NCI-H446 treated with DMSO at 0.1 percent for 48 hours (cell line): ENCODE measurements around the gene GABRD.

Experiments
- DNase-seq: peaks from one replicate; lab custom pipeline; 2025; lab: John Stamatoyannopoulos, UW

The GABRD gene

GRCh38 chr1:1985375-1986050 lies 33.6 kb upstream of the GABRD start:
- DNase-seq, result no peak

DNA sequence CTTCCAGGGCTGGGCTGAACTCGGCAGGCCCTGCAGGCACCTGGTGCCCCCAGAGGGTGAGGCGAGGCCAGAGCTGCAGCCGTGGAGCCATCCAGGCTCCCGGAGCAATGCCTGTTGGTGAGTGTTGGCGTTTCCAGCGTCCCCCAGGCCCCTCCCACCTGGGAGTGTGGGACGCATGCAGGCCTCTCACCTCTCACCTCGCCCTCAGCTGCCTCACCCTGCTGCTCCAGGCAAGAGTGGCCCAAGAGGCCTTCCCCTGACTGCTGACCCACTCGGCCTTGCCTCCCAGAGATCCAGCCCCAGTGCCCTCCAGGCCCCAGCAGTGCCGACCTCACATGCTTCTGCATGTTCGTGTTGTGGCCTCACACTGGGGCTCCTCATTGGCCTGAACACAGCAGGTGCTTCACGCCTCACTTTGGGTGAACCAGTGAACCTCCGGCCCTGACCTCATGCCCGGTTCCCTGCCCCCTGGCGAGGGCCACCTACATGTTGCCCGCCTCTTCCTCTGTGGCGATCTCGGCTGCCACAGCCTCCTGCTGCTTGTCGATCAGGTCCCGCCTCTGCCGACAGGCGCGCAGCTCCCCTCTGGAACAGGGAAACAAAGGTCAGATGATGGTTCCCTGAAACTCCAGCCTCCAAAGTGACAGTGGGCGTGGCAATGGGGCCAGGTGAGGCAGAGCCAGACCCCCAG lies 32.5 kb upstream of the GABRD start:
- DNase-seq, result no peak

DNA sequence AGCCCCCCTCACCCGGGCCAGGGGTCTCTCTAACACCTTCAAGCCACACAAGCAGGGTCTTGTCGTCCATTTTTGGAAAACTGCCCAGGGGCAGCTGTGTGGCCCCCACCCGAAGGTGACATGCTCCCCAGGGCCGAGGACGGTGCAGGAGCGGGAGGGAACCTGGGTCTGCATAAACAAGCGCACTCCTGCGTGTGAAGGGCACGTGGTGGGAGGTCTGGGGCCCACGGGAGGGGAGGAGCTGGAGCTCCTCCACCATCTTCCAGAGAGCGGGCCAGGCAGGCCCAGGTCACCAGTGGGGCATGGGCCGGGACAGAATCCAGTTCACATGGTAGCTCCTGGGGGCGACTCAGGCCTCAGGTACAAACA lies 32.0 kb upstream of the GABRD start:
- DNase-seq, result no peak

DNA sequence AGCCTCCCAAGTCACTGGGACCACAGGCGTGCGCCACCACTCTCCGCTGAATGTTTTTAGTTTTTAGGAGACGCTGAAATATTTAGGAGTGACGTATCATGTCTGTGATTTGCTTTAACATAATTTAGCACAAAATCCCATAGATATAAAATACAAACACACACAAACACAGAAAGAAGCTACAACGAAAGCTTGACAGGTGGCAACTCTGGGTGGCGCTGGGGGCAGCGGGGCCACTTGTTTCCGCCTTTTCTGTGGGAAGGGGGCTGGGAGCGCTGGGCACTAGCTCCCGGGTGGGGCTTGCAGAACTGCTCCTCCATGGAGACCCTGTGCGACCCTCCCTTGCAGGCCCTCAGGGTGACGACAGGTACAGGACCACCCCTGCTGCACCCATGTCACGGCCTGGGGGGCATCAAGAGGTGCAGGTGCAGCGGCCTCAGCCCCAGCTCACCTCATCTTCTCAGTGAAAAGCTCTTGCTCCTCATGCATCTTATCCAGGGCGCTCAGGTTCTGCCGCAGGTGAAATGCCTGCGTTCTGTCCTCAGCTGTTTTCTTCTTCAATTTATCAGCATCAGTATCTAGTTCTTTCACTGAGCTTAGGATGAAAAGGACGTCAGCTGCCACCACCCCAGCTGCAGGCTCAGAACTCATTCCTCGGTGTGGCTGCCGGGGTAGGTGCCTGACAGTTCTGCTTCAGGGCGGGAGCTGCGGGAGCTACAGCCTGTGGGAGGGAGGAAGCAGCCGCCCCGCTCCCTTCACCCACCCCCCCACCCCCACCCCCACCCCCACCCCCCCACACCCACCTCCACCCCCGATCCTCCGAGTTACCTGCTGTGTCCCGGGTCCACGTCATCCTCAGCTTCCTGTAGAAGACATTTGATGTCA lies 30.8 kb upstream of the GABRD start:
- no peak for DNase-seq

- no peak for DNase-seq
Measured at GRCh38 chr1:1989102-1989542, 30.0 kb upstream of the GABRD start.

GRCh38 chr1:1989789-1990188 lies 29.4 kb upstream of the GABRD start:
- DNase-seq, result no peak

GRCh38 chr1:1990222-1990621 lies 28.9 kb upstream of the GABRD start:
- DNase-seq, result no peak

- DNase-seq, result no peak
Measured at GRCh38 chr1:1994536-1994935, 24.6 kb upstream of the GABRD start.

DNA sequence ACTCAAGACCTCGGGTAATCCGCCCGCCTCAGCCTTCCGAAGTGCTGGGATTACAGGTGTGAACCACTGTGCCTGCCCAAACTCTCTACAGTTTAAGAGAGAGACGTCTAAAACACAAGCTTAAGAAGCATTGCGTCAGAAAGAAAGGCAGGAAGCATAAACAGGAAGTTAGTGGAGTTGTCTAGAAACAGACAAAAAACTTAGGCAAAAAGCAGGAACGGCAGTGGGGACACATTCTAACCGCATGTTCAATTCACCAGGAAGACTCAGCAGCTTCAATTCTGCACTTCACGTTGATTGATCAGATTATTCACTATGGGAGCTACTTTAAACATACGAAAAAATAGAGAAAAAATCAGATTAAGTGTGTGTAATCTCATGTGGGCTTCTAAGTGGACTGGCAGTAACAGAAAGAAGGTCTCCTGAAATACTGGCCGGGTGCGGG lies 22.9 kb upstream of the GABRD start:
- no peak for DNase-seq

GRCh38 chr1:1997576-1997975 lies 21.6 kb upstream of the GABRD start:
- no peak for DNase-seq

GRCh38 chr1:2000432-2000831 lies 18.7 kb upstream of the GABRD start:
- no peak for DNase-seq

- no peak for DNase-seq
Measured at GRCh38 chr1:2000850-2001249, 18.3 kb upstream of the GABRD start.

DNA sequence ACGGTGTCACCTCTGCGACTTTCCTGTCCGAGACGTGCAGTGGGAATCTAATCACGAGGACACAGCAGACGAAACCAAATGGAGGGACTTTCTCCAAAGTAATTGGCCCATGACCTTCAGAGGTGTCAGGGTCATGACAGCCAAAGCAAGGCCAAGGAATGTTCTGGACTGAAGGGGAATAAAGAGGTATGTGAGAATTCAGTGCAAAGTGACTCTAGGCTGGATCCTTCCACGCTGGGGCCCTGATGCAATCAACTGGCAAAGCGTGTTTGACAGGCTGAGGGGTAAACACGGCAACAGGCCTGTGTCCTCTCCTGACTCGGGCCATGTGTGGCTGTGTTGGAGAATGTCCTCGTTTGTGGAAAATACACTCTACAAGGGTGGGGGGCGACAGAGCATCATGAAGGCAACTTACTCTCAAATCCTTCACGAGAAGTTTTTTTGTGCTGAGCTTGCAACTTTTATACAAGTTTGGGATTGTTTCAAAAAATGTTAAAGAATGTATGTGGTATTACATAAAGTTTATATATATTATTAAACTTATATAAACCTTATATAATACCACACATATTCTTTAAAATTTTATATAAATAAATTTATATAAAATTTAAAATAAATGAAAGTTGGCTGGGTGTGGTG lies 17.3 kb upstream of the GABRD start:
- no peak for DNase-seq

- no peak for DNase-seq
Measured at GRCh38 chr1:2003541-2004131, 15.5 kb upstream of the GABRD start, which contains the start of gene CFAP74. CFAP74 (minus strand) TSS chr1:2003786; CDS start chr1:1990956, 12,830 bp downstream.

DNA sequence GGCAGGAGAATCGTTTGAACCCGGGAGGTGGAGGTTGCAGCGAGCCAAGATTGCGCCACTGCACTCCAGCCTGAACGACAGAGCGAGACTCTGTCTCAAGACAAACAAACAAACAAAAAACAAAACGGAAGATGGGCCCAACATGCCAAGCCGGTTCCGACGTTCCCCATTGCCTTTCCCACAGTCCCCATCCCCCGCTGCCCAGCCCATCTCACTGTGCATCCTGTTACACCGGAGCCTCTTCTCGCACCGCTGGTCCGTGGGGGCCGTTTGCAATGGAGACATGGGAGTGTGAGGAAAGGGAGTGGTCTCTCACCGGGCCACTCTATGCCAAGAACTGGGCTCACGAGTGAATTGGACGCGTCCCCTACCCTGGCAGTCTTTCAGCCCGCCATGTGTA lies 14.3 kb upstream of the GABRD start:
- DNase-seq, result no peak

GRCh38 chr1:2009101-2010053 lies 9.8 kb upstream of the GABRD start:
- no peak for DNase-seq

- DNase-seq, result no peak
Measured at GRCh38 chr1:2014181-2014580, 5.0 kb upstream of the GABRD start.

- no peak for DNase-seq
Measured at GRCh38 chr1:2014741-2015735, 4.1 kb upstream of the GABRD start.

DNA sequence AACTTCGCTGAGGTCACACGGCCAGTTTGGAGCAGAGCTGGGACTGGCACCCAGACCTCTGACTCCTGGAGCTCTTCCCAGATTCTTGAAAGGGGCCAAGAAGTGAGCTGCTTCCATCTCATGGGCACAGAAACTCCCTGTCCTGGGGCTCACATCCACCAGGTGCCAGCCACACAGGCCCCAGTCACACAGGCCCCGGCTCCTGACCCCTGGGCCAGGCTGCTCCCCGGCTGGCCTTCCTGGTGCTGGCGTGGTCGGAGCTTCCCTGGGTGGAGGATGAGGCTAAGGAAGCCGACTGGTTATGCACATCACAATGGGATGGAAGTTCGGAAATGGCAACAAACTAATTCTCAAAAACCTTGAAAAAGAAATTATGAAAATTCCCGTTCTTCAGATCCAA lies 3.0 kb upstream of the GABRD start:
- DNase-seq, result no peak
